ENCODE data around the gene SLC22A12. TPM values are rescaled to one million over a fixed set of nuclear protein-coding genes. Genes with fewer than 3 reads are reported as not detected.

The SLC22A12 gene
- total and polyA plus RNA-seq, 3 experiments from 2014 or later = not detected

DNA sequence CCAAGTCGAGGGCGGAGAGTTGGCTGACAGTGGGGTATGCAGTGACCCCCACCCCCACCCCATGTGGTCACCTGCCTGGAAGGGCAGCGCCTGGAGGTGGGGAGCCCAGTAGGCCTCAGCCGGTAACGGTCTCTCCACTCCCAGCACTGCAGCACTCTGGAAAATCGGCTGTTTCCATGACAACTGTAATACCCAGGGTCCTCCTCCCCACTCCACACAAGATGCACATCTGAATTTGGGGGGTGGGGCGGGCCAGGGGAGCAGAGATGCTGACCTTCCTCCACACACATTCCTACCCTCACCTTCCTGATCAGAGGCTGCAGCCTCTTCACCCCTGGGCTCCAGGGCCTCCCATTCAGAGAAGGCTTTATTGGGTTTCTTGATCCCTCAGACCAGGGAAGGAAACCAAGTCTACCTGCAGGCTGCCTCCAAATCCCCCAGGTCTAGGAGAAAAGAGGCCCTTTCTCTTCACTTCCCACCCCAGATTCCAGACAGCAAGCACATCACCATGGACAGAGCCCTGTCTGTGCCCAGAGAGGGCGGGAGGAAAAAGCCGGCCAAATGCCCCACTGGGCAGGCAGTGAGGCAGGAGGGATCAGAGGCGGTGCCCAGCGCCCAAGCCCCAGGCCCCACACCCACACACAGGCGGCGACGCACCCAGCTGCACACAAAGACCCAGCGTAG, 46.5 kb downstream of the SLC22A12 start:
- Histone ChIP-seq H3K36me3 (ENCODE audit: insufficient read depth, low read length) (no peaks in the 10 kb centered on the region), H3K9me3 (ENCODE audit: low read length) (no peaks in the 10 kb centered on the region), H3K4me3 (ENCODE audit: low read length) (no peak overlapping the region), H3K4me1 (ENCODE audit: insufficient read depth, low read length) (peaks cover 8% of the 10 kb centered on the region), H3K27me3 (ENCODE audit: insufficient read depth, low read length, poor library complexity, severe bottlenecking) (peaks cover 27% of the 10 kb centered on the region), H3K27ac (ENCODE audit: low read depth, low read length) (no peak overlapping the region)
- Mint-ChIP-seq H3K9me3 (no peaks in the 10 kb centered on the region), H3K27ac (no peak overlapping the region), H3K4me3 (no peak overlapping the region), H3K4me1 (peaks cover 12 to 17% (median 15%) of the 10 kb centered on the region in 3 donors), H3K36me3 (no peaks in the 10 kb centered on the region), H3K27me3 (peaks cover 10 to 35% of the 10 kb centered on the region in 2 donors)
- DNase-seq = no peak
- CTCF ChIA-PET = no interaction called here
- POLR2A ChIA-PET = no interaction called here

- Mint-ChIP-seq H3K9me3 (no peaks in the 10 kb centered on the region), H3K27ac (no peak overlapping the region), H3K4me1 (peaks cover 12 to 17% (median 15%) of the 10 kb centered on the region in 3 donors), H3K4me3 (no peak overlapping the region), H3K36me3 (no peaks in the 10 kb centered on the region), H3K27me3 (peaks cover 10 to 35% of the 10 kb centered on the region in 2 donors)
- CTCF ChIA-PET = no interaction called here
- H3K36me3 ChIP-seq (ENCODE audit: insufficient read depth, low read length) = no peaks in the 10 kb centered on the region
- H3K9me3 ChIP-seq (ENCODE audit: low read length) = no peaks in the 10 kb centered on the region
- H3K27ac ChIP-seq (ENCODE audit: low read depth, low read length) = no peak overlapping the region
- H3K27me3 ChIP-seq (ENCODE audit: insufficient read depth, low read length, poor library complexity, severe bottlenecking) = peaks cover 27% of the 10 kb centered on the region
- DNase-seq = no peak
- H3K4me3 ChIP-seq (ENCODE audit: low read length) = no peak overlapping the region
- POLR2A ChIA-PET = no interaction called here
- peaks cover 8% of the 10 kb centered on the region for H3K4me1 ChIP-seq (ENCODE audit: insufficient read depth, low read length)
Observed at GRCh38 chr11:64638018-64638665, 47.1 kb downstream of the SLC22A12 start.

- H3K4me3 Mint-ChIP-seq = no peak overlapping the region
- H3K27ac ChIP-seq (ENCODE audit: low read depth, low read length) = no peak overlapping the region
- CTCF ChIA-PET = no interaction called here
- H3K9me3 Mint-ChIP-seq = no peaks in the 10 kb centered on the region
- no peaks in the 10 kb centered on the region for H3K36me3 ChIP-seq (ENCODE audit: insufficient read depth, low read length)
- no peak overlapping the region for H3K4me3 ChIP-seq (ENCODE audit: low read length)
- H3K27me3 ChIP-seq (ENCODE audit: insufficient read depth, low read length, poor library complexity, severe bottlenecking) = peaks cover 27% of the 10 kb centered on the region
- no peaks in the 10 kb centered on the region for H3K36me3 Mint-ChIP-seq
- POLR2A ChIA-PET = no interaction called here
- peaks cover 4% of the 10 kb centered on the region for H3K4me1 ChIP-seq (ENCODE audit: insufficient read depth, low read length)
- H3K27ac Mint-ChIP-seq = peak overlapping the region in 1 of 8 donors; percentile 3
- H3K27me3 Mint-ChIP-seq = peaks cover 11 to 30% of the 10 kb centered on the region in 2 donors
- H3K4me1 Mint-ChIP-seq = peaks cover 7 to 10% (median 9%) of the 10 kb centered on the region in 3 donors
- no peaks in the 10 kb centered on the region for H3K9me3 ChIP-seq (ENCODE audit: low read length)
- no peak for DNase-seq
Observed at GRCh38 chr11:64638829-64639228, 47.8 kb downstream of the SLC22A12 start.

- peaks cover 34% of the 10 kb centered on the region for H3K27me3 ChIP-seq (ENCODE audit: insufficient read depth, low read length, poor library complexity, severe bottlenecking)
- POLR2A ChIA-PET = no interaction called here
Observed at GRCh38 chr11:64639885-64640284, 48.9 kb downstream of the SLC22A12 start.

DNA sequence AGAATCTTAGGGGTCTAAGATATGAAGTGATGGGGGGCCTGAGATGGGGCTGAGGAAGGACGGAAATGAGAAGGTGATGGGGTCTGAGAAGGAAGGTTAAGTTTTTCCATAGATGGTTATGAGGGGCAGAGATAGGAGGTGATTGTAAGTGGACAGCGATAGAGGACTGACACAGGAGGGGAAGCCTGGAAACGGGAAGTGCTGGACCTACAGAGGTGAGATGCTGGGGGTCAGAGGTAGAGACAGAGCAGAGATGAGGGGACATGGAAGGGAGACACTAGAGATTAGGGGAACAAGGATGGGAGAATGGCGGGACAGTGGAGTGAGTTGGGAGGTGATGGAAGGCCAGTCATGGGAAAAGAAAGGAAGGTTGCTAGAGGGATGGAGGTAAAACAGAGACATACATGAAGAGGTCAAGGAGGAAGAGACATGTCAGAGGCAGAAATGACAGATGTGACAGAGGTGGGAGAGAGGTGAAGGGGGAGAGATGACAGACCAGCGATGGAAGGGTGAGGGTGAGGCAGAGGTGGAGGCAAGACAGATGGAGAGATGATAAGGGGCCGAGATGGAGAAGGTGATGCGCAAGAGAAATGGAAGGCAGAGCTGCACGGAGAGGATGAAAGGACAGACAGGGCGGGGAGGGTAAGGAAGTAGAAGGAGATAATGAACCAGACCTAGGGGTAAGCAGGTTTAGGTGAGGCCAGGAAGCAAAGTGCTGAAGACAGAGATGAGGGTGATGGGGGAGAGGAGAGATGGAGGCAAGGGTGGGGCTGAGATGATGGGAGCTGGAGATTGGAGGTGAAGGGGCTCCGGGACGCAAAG, 50.8 kb downstream of the SLC22A12 start:
- Histone ChIP-seq H3K27me3 (ENCODE audit: insufficient read depth, low read length, poor library complexity, severe bottlenecking) (peaks cover 34% of the 10 kb centered on the region), H3K36me3 (ENCODE audit: insufficient read depth, low read length) (no peaks in the 10 kb centered on the region), H3K27ac (ENCODE audit: low read depth, low read length) (no peak overlapping the region), H3K9me3 (ENCODE audit: low read length) (no peaks in the 10 kb centered on the region), H3K4me1 (ENCODE audit: insufficient read depth, low read length) (no peaks in the 10 kb centered on the region), H3K4me3 (ENCODE audit: low read length) (no peak overlapping the region)
- Mint-ChIP-seq H3K4me3 (no peak overlapping the region), H3K9me3 (no peaks in the 10 kb centered on the region), H3K27ac (no peak overlapping the region), H3K27me3 (peaks cover 17 to 34% of the 10 kb centered on the region in 2 donors), H3K36me3 (no peaks in the 10 kb centered on the region), H3K4me1 (peaks cover 0 to 4% (median 2%) of the 10 kb centered on the region in 3 donors)
- ChIA-PET POLR2A (no interaction called here), CTCF (no interaction called here)
- no peak for DNase-seq

More at GRCh38 chr11:64639885-64640284, 48.9 kb downstream of the SLC22A12 start:
- no peaks in the 10 kb centered on the region for H3K36me3 Mint-ChIP-seq
- peaks cover 14 to 30% of the 10 kb centered on the region in 2 donors for H3K27me3 Mint-ChIP-seq
- no peaks in the 10 kb centered on the region for H3K9me3 Mint-ChIP-seq
- CTCF ChIA-PET = no interaction called here
- H3K4me3 ChIP-seq (ENCODE audit: low read length) = no peak overlapping the region
- no peaks in the 10 kb centered on the region for H3K36me3 ChIP-seq (ENCODE audit: insufficient read depth, low read length)
- no peak overlapping the region for H3K4me3 Mint-ChIP-seq
- DNase-seq = no peak
- no peak overlapping the region for H3K27ac Mint-ChIP-seq
- no peaks in the 10 kb centered on the region for H3K4me1 ChIP-seq (ENCODE audit: insufficient read depth, low read length)
- no peak overlapping the region for H3K27ac ChIP-seq (ENCODE audit: low read depth, low read length)
- peaks cover 0 to 4% (median 2%) of the 10 kb centered on the region in 3 donors for H3K4me1 Mint-ChIP-seq
- no peaks in the 10 kb centered on the region for H3K9me3 ChIP-seq (ENCODE audit: low read length)

GRCh38 chr11:64642418-64642735, 51.4 kb downstream of the SLC22A12 start:
- Mint-ChIP-seq H3K27me3 (peaks cover 18 to 36% of the 10 kb centered on the region in 2 donors), H3K36me3 (no peaks in the 10 kb centered on the region), H3K9me3 (no peaks in the 10 kb centered on the region), H3K27ac (no peak overlapping the region), H3K4me3 (peak overlapping the region in 1 of 7 donors; percentile 48), H3K4me1 (peaks cover 0 to 4% (median 2%) of the 10 kb centered on the region in 3 donors)
- ChIA-PET CTCF (no interaction called here), POLR2A (no interaction called here)
- H3K4me3 ChIP-seq (ENCODE audit: low read length) = no peak overlapping the region
- DNase-seq = no peak
- H3K27ac ChIP-seq (ENCODE audit: low read depth, low read length) = no peak overlapping the region
- H3K9me3 ChIP-seq (ENCODE audit: low read length) = no peaks in the 10 kb centered on the region
- H3K27me3 ChIP-seq (ENCODE audit: insufficient read depth, low read length, poor library complexity, severe bottlenecking) = peaks cover 33% of the 10 kb centered on the region
- no peaks in the 10 kb centered on the region for H3K36me3 ChIP-seq (ENCODE audit: insufficient read depth, low read length)
- no peaks in the 10 kb centered on the region for H3K4me1 ChIP-seq (ENCODE audit: insufficient read depth, low read length)

DNA sequence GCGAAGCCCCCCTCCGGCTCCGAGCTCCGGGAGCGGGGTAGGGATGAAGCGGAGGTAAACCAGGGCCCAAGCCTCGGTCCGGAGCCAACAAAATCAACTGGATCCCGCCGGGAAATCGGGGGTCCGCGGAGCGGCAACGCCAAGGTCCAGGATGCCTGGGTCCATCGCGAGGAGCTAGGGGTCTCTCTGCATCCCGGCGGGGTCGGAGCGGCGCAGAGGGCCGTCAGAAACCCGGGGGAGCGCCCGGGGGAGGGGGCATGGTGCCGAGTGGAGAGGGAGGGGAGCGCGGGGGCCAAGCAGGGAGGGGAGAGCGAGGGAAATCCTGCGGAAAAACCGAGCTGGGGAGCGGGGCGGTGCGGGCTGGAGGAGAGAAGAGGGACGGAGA, 51.8 kb downstream of the SLC22A12 start:
- Histone ChIP-seq H3K27me3 (ENCODE audit: insufficient read depth, low read length, poor library complexity, severe bottlenecking) (peaks cover 33% of the 10 kb centered on the region), H3K27ac (ENCODE audit: low read depth, low read length) (no peak overlapping the region), H3K4me1 (ENCODE audit: insufficient read depth, low read length) (no peaks in the 10 kb centered on the region), H3K36me3 (ENCODE audit: insufficient read depth, low read length) (no peaks in the 10 kb centered on the region), H3K9me3 (ENCODE audit: low read length) (no peaks in the 10 kb centered on the region), H3K4me3 (ENCODE audit: low read length) (no peak overlapping the region)
- H3K27ac Mint-ChIP-seq = no peak overlapping the region
- H3K9me3 Mint-ChIP-seq = no peaks in the 10 kb centered on the region
- no peaks in the 10 kb centered on the region for H3K36me3 Mint-ChIP-seq
- DNase-seq = no peak
- H3K4me3 Mint-ChIP-seq = no peak overlapping the region
- H3K27me3 Mint-ChIP-seq = peaks cover 19 to 36% of the 10 kb centered on the region in 2 donors
- peaks cover 0 to 4% (median 2%) of the 10 kb centered on the region in 3 donors for H3K4me1 Mint-ChIP-seq
- ChIA-PET CTCF (no interaction called here), POLR2A (no interaction called here)

DNA sequence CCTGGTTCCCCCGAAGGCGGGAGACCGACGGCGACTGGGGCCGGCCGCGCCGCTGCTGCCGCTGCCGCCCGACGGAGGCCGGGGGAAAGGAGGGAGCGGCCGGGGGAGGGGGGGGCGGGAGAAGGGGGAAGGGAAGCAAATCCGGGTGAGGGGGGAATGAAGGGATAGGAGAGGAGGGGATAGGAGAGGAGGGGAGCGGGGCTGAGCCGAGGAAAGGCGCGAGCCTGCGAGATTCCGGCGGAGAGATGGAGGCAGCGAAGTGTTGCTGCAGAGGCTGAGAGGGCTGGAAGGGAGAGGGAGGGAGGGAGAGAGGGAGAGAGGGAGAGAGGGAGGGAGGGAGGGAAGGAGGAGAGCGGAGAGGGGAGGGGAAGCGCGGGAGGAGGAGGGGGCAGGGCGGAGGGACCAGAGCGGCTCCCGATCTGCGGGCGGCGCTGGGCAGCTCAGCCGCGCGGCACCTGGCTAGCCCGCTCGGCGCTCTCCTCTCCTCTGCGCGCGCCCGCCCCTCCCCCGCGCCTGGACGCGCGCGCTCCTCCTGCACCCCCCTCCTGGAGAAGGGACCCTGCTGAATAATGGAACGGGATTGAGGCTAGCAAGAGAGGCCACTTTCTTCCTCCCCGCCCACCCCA, 52.3 kb downstream of the SLC22A12 start:
- H3K4me3 ChIP-seq (ENCODE audit: low read length) = no peak overlapping the region
- Mint-ChIP-seq H3K4me3 (peak overlapping the region in 2 of 7 donors; percentile 28 to 50), H3K36me3 (no peaks in the 10 kb centered on the region), H3K27ac (no peak overlapping the region), H3K27me3 (peaks cover 19 to 39% of the 10 kb centered on the region in 2 donors), H3K4me1 (peaks cover 0 to 4% (median 2%) of the 10 kb centered on the region in 3 donors), H3K9me3 (no peaks in the 10 kb centered on the region)
- peaks cover 33% of the 10 kb centered on the region for H3K27me3 ChIP-seq (ENCODE audit: insufficient read depth, low read length, poor library complexity, severe bottlenecking)
- no peaks in the 10 kb centered on the region for H3K36me3 ChIP-seq (ENCODE audit: insufficient read depth, low read length)
- no peak for DNase-seq
- H3K27ac ChIP-seq (ENCODE audit: low read depth, low read length) = no peak overlapping the region
- CTCF ChIA-PET = no interaction called here
- H3K4me1 ChIP-seq (ENCODE audit: insufficient read depth, low read length) = no peaks in the 10 kb centered on the region
- POLR2A ChIA-PET = no interaction called here
- H3K9me3 ChIP-seq (ENCODE audit: low read length) = no peaks in the 10 kb centered on the region

All from CD8-positive, alpha-beta memory T cell (primary cell).